ENCODE measurements around the gene PER2. TPM values are rescaled to one million over a fixed set of nuclear protein-coding genes. Genes with fewer than 3 reads are reported as not detected.

Gene PER2
- total and polyA plus RNA-seq, 2 of the 13 experiments (the other 11 are each of a cell fraction or from before 2014, with no cell fraction given), result 5.1 to 9.4 TPM

DNA sequence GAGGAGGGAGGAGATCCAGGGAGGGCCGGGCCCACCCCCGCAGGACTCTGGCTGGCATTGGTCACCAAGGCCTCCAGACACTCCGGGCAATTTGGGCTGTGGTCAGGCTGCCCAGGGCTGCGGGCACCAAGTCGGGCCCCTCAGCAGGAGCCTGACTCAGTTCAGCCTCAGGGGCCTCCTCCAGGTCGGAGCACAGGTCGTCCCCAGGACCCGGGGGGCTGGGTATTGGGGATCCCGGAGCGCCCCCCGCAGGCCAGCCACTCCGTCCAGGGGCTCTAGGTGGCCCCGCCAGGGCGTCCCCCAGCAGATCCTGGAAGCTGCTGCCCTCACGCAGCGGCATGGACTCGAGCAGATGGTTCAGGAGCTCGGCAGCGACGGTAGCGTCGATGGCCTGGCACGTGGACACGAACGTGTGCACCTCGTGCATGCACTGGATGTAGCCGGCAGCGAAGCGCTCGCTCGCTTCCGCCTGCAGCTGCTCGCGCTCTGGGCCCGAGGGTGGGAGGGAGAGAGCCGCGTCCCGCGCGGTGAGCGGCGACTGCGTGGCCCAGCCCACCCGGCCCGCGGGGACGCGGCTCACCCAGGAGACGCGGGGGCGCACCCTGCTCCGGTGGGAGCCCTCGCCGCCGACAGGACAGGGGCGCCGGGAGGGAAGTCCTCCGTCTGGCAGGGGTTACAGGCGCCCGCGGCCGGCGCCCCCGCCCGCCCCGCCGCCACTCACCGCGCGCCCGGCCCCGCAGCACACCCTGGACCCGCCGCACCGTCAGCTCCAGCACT lies 49.5 kb downstream of the PER2 start (continued):
- peak; percentile 97 for TF ChIP-seq ZNF451 (CRISPR knock-in tag; IDR thresholded peaks at IDR 0.05)
- TF ChIP-seq HNF4A (CRISPR knock-in tag; IDR thresholded peaks at IDR 0.05), result peak; percentile 31; the same call in 1 of the 2 replicates
- peak; percentile 88 for TF ChIP-seq GABPB1 (CRISPR knock-in tag; IDR thresholded peaks at IDR 0.05)
- TF ChIP-seq, protein P1, sequence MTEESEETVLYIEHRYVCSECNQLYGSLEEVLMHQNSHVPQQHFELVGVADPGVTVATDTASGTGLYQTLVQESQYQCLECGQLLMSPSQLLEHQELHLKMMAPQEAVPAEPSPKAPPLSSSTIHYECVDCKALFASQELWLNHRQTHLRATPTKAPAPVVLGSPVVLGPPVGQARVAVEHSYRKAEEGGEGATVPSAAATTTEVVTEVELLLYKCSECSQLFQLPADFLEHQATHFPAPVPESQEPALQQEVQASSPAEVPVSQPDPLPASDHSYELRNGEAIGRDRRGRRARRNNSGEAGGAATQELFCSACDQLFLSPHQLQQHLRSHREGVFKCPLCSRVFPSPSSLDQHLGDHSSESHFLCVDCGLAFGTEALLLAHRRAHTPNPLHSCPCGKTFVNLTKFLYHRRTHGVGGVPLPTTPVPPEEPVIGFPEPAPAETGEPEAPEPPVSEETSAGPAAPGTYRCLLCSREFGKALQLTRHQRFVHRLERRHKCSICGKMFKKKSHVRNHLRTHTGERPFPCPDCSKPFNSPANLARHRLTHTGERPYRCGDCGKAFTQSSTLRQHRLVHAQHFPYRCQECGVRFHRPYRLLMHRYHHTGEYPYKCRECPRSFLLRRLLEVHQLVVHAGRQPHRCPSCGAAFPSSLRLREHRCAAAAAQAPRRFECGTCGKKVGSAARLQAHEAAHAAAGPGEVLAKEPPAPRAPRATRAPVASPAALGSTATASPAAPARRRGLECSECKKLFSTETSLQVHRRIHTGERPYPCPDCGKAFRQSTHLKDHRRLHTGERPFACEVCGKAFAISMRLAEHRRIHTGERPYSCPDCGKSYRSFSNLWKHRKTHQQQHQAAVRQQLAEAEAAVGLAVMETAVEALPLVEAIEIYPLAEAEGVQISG (CRISPR knock-in tag; IDR thresholded peaks at IDR 0.05), result peak; percentile 92
- TF ChIP-seq MEIS2 (CRISPR knock-in tag; IDR thresholded peaks at IDR 0.05), result peak; percentile 97
- no peak for TF ChIP-seq U2AF2 (IDR thresholded peaks at IDR 0.05; ENCODE audit: low read depth, low read length)
- 0 out of 2 replicates have a peak, but pooled peaks have one; percentile 66 for TF ChIP-seq ZNF761 (CRISPR knock-in tag; conservative IDR thresholded peaks at IDR 0.05)
- 0 out of 2 replicates have a peak, but pooled peaks have one; percentile 82 for TF ChIP-seq ZNF567 (CRISPR knock-in tag; IDR thresholded peaks at IDR 0.05; ENCODE audit: borderline replicate concordance)
- peak; percentile 88 for TF ChIP-seq KDM4B (CRISPR knock-in tag; IDR thresholded peaks at IDR 0.05)
- peak; percentile 98; the same call in 1 of the 2 replicates for TF ChIP-seq ZNF558 (CRISPR knock-in tag; IDR thresholded peaks at IDR 0.05; ENCODE audit: borderline replicate concordance)
- peak; percentile 95 for TF ChIP-seq ZNF781 (CRISPR knock-in tag; IDR thresholded peaks at IDR 0.05; ENCODE audit: borderline replicate concordance, not compliant biosample characterization)
- TF ChIP-seq, protein P2, sequence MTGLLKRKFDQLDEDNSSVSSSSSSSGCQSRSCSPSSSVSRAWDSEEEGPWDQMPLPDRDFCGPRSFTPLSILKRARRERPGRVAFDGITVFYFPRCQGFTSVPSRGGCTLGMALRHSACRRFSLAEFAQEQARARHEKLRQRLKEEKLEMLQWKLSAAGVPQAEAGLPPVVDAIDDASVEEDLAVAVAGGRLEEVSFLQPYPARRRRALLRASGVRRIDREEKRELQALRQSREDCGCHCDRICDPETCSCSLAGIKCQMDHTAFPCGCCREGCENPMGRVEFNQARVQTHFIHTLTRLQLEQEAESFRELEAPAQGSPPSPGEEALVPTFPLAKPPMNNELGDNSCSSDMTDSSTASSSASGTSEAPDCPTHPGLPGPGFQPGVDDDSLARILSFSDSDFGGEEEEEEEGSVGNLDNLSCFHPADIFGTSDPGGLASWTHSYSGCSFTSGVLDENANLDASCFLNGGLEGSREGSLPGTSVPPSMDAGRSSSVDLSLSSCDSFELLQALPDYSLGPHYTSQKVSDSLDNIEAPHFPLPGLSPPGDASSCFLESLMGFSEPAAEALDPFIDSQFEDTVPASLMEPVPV (CRISPR knock-in tag; IDR thresholded peaks at IDR 0.05), result peak; percentile 99
- TF ChIP-seq CAMTA2 (CRISPR knock-in tag; IDR thresholded peaks at IDR 0.05; ENCODE audit: borderline replicate concordance), result peak; percentile 99
- TF ChIP-seq GATAD1 (CRISPR knock-in tag; IDR thresholded peaks at IDR 0.05), result peak; percentile 67
- TF ChIP-seq ZNF543 (CRISPR knock-in tag; IDR thresholded peaks at IDR 0.05), result peak; percentile 97
- 0 out of 2 replicates have a peak, but pooled peaks have one; percentile 57 for TF ChIP-seq HNRNPL (IDR thresholded peaks at IDR 0.05; ENCODE audit: low read depth, low read length)
- no peak for TF ChIP-seq NBN (conservative IDR thresholded peaks at IDR 0.05)
- TF ChIP-seq SSRP1 (CRISPR knock-in tag; IDR thresholded peaks at IDR 0.05), result no peak
- peak; percentile 84 for TF ChIP-seq ZSCAN31 (CRISPR knock-in tag; IDR thresholded peaks at IDR 0.05; ENCODE audit: low read depth)
- TF ChIP-seq NAIF1 (CRISPR knock-in tag; IDR thresholded peaks at IDR 0.05; ENCODE audit: borderline replicate concordance), result no peak; the same call in 1 of the 2 replicates
- TF ChIP-seq NCOA2 (CRISPR knock-in tag; IDR thresholded peaks at IDR 0.05), result peak; percentile 84
- TF ChIP-seq, protein P3, sequence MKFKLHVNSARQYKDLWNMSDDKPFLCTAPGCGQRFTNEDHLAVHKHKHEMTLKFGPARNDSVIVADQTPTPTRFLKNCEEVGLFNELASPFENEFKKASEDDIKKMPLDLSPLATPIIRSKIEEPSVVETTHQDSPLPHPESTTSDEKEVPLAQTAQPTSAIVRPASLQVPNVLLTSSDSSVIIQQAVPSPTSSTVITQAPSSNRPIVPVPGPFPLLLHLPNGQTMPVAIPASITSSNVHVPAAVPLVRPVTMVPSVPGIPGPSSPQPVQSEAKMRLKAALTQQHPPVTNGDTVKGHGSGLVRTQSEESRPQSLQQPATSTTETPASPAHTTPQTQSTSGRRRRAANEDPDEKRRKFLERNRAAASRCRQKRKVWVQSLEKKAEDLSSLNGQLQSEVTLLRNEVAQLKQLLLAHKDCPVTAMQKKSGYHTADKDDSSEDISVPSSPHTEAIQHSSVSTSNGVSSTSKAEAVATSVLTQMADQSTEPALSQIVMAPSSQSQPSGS (CRISPR knock-in tag; IDR thresholded peaks at IDR 0.05), result 0 out of 2 replicates have a peak, but pooled peaks have one; percentile 30
- TF ChIP-seq, protein P4, sequence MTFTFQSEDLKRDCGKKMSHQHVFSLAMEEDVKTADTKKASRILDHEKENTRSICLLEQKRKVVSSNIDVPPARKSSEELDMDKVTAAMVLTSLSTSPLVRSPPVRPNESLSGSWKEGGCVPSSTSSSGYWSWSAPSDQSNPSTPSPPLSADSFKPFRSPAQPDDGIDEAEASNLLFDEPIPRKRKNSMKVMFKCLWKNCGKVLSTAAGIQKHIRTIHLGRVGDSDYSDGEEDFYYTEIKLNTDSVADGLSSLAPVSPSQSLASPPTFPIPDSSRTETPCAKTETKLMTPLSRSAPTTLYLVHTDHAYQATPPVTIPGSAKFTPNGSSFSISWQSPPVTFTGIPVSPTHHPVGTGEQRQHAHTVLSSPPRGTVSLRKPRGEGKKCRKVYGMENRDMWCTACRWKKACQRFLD (CRISPR knock-in tag; IDR thresholded peaks at IDR 0.05; ENCODE audit: borderline replicate concordance), result peak; percentile 99
